Testis (tissue), 2 donors: ENCODE measurements around the gene MFSD6.

Experiments used
- POLR2A ChIP-seq: fragments of 450-650 bp; IDR thresholded peaks from one replicate; pipeline ENCODE4 v1.6.1; 2017; ENCODE audit warnings: antibody characterized with exemption, mild to moderate bottlenecking, moderate library complexity
- TF ChIP-seq, protein P1 (sequence below), 3 experiments: fragments of 450-650 bp in 2 of 3; fragments of 200-600 bp in 1 of 3; sonication (generic) in 1 of 3; IDR thresholded peaks; one replicate each; pipeline ENCODE4 v1.5.1; 2016 to 2019; ENCODE audit warnings: antibody characterized with exemption in 3 of 3, mild to moderate bottlenecking in 2 of 3, moderate library complexity in 1 of 3

DNA sequence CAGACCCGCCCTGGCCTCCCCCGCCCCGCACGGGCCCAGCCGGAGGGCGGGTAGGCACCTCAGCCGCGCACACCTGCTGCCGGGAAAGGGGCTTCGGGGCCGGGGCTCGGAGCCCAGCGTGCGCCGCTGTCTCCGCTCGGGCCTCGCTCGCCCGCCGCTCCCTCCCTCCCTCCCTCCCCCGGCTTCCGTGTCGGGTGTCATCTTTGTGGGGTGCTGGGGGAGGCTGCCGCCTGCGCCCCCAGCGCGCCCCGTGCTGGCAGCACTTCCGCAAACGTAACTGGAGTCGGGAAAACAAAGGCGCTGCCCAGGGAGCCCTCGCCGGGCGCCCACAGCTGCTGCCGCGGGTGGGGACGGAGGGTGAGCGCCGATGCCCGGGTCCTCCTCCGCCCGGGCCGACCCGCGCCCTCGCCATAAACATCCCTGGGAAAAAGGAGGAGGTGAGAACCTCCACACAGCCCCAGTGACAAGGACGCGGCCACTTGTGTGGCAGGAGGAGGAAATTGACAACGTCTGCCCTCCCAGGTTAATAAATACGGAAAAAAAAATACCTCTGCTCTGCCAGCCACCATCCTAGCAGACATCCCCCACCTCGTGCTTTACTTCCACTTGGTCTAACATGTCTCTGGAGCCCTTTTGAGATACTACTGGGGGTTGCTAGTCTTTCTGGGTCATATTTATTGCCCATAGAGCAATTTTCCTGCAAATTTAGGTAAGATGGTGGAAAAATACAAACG, 550 bp downstream of the MFSD6 start:
- TF ChIP-seq, protein P1, sequence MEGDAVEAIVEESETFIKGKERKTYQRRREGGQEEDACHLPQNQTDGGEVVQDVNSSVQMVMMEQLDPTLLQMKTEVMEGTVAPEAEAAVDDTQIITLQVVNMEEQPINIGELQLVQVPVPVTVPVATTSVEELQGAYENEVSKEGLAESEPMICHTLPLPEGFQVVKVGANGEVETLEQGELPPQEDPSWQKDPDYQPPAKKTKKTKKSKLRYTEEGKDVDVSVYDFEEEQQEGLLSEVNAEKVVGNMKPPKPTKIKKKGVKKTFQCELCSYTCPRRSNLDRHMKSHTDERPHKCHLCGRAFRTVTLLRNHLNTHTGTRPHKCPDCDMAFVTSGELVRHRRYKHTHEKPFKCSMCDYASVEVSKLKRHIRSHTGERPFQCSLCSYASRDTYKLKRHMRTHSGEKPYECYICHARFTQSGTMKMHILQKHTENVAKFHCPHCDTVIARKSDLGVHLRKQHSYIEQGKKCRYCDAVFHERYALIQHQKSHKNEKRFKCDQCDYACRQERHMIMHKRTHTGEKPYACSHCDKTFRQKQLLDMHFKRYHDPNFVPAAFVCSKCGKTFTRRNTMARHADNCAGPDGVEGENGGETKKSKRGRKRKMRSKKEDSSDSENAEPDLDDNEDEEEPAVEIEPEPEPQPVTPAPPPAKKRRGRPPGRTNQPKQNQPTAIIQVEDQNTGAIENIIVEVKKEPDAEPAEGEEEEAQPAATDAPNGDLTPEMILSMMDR (IDR thresholded peaks at IDR 0.05) = no peak
- no peak for TF ChIP-seq POLR2A
